ENCODE results near the gene FRAS1. TPM values are rescaled to one million over a fixed set of nuclear protein-coding genes. Genes with fewer than 3 reads are reported as not detected.

The FRAS1 gene
- total and polyA plus RNA-seq, 11 donors, result 0.57 to 13.4 (median 3.2) TPM

- H3K27me3 ChIP-seq, result no peaks in the 10 kb centered on the region
- H3K4me1 ChIP-seq, result no peaks in the 10 kb centered on the region
- intact Hi-C loops (cut with DNase I), result no loop called here
- H3K36me3 ChIP-seq, result no peaks in the 10 kb centered on the region
- H3K9me3 ChIP-seq, result no peaks in the 10 kb centered on the region
- 87 to 95% (median 91%) methylated on average over 1 of the region's 1 CpG for WGBS, 4 donors
- no peak overlapping the region for H3K4me3 ChIP-seq
- DNase-seq (no peak), ATAC-seq (no peak)
- H3K27ac ChIP-seq, result no peak overlapping the region
- TF ChIP-seq POLR2A (IDR thresholded peaks at IDR 0.05) (no peak), CTCF (IDR thresholded peaks at IDR 0.05) (no peak)
Observed at GRCh38 chr4:78167510-78167909, 110.4 kb downstream of the FRAS1 start.

GRCh38 chr4:78168029-78168428, 110.9 kb downstream of the FRAS1 start:
- ATAC-seq, result no peak
- no peaks in the 10 kb centered on the region for H3K36me3 ChIP-seq
- no peak overlapping the region for H3K4me3 ChIP-seq
- intact Hi-C loops (cut with DNase I), result no loop called here
- H3K4me1 ChIP-seq, result no peaks in the 10 kb centered on the region
- TF ChIP-seq CTCF (IDR thresholded peaks at IDR 0.05), result no peak
- no peak for TF ChIP-seq POLR2A (IDR thresholded peaks at IDR 0.05)
- H3K27ac ChIP-seq, result no peak overlapping the region
- H3K9me3 ChIP-seq, result no peaks in the 10 kb centered on the region
- DNase-seq, result no peak
- WGBS, 4 donors, result 77 to 88% (median 80%) methylated on average over 3 of the region's 3 CpGs
- no peaks in the 10 kb centered on the region for H3K27me3 ChIP-seq

GRCh38 chr4:78169728-78170127, 112.6 kb downstream of the FRAS1 start:
- H3K27ac ChIP-seq, result no peak overlapping the region
- no peak overlapping the region for H3K4me3 ChIP-seq
- H3K9me3 ChIP-seq, result no peaks in the 10 kb centered on the region
- ATAC-seq, result no peak
- no peaks in the 10 kb centered on the region for H3K27me3 ChIP-seq
- DNase-seq, result no peak
- no peak for TF ChIP-seq POLR2A (IDR thresholded peaks at IDR 0.05)
- no peak for TF ChIP-seq CTCF (IDR thresholded peaks at IDR 0.05)
- no peaks in the 10 kb centered on the region for H3K36me3 ChIP-seq
- intact Hi-C loops (cut with DNase I), result no loop called here
- 96 to 98% (median 97%) methylated on average over 1 of the region's 1 CpG for WGBS, 4 donors
- no peaks in the 10 kb centered on the region for H3K4me1 ChIP-seq

GRCh38 chr4:78171482-78171881, 114.4 kb downstream of the FRAS1 start:
- DNase-seq (no peak), ATAC-seq (no peak)
- H3K4me1 ChIP-seq, result no peaks in the 10 kb centered on the region
- intact Hi-C loops (cut with DNase I), result no loop called here
- 89 to 92% (median 91%) methylated on average over 6 of the region's 6 CpGs for WGBS, 4 donors
- H3K4me3 ChIP-seq, result no peak overlapping the region
- TF ChIP-seq POLR2A (IDR thresholded peaks at IDR 0.05), result no peak
- TF ChIP-seq CTCF (IDR thresholded peaks at IDR 0.05), result no peak
- no peaks in the 10 kb centered on the region for H3K9me3 ChIP-seq
- no peaks in the 10 kb centered on the region for H3K27me3 ChIP-seq
- H3K27ac ChIP-seq, result no peak overlapping the region
- H3K36me3 ChIP-seq, result no peaks in the 10 kb centered on the region

All from heart left ventricle (tissue), 16 donors.